Ramos (cell line): ENCODE measurements around the gene FAM8A1.

Experiments used
- in situ Hi-C: fragments of 300-500 bp; cut with MboI; formaldehyde crosslinking; loops from one replicate; pipeline ENCODE4 v1.14.3; 2022; ENCODE audit warnings: low sequenced_read_pairs; ENCODE audit not compliant: unreplicated experiment

FAM8A1 gene

DNA sequence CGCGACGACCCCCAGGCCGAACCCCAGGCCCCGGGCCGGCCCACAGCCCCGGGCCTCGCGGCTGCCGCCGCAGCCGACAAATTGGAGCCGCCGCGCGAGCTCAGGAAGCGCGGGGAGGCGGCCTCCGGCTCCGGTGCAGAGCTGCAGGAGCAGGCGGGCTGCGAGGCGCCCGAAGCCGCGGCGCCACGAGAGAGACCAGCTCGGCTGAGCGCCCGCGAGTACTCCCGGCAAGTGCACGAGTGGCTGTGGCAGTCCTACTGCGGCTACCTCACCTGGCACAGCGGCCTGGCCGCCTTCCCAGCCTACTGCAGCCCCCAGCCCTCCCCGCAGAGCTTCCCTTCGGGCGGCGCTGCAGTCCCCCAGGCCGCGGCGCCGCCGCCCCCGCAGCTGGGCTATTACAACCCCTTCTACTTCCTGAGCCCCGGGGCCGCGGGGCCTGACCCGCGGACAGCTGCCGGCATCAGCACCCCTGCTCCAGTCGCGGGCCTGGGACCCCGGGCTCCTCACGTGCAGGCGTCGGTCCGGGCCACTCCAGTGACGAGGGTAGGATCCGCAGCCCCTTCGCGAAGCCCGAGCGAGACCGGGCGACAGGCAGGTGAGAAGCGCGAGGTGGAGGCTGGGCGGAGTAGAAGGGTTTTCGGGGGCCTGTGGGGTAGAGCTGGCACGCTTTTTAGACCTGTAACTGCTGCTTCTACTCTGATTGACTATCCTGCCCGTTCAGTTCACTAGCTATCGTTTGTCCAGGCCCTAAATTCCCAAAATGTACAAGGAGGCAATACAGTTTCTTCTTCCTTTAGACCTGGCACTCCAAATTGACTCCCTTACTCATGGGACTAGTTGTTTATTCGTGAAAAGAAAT, 654 bp downstream of the FAM8A1 start:
- in situ Hi-C loops: loop anchor here (25.0 kb wide), 1 partner anchor 637 kb away; no protein-coding TSS in a partner anchor

DNA sequence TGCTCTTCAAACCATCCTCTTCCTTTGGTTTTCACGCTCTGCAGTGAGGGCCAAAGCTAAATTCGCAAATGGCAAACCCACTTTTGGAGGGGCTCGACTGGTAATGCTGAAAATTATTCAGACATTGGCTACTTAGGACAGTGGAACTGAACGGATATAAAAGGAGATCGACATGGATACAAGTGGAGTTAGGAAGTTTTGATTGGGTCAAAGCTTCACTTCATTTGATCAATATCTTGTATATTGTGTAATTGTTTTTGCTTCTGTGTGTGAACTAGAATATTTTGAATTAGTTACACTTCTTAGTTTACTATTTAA, 1.2 kb downstream of the FAM8A1 start:
- in situ Hi-C loops: loop anchor here (25.0 kb wide), 1 partner anchor 636 kb away; no protein-coding TSS in a partner anchor

DNA sequence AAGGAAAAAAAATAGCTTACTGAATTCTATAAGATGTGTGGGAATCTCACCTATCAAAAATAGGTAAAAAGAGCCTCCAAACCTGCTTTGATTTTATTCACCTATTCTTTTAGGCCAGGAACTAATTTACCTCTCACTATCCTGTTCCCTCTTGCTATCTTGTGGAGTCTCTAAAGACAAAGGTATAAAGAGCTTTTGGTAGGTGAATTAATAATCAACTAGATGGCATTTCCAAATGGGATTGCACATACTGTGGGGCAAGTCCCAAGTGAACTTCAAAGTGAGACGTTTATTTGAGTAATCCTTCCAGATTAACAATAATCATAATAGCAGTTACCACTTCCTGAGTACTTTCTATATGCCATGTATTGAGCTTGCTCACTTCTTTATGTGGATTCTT, 2.8 kb downstream of the FAM8A1 start:
- in situ Hi-C loops: loop anchor here (25.0 kb wide), 1 partner anchor 634 kb away; no protein-coding TSS in a partner anchor

DNA sequence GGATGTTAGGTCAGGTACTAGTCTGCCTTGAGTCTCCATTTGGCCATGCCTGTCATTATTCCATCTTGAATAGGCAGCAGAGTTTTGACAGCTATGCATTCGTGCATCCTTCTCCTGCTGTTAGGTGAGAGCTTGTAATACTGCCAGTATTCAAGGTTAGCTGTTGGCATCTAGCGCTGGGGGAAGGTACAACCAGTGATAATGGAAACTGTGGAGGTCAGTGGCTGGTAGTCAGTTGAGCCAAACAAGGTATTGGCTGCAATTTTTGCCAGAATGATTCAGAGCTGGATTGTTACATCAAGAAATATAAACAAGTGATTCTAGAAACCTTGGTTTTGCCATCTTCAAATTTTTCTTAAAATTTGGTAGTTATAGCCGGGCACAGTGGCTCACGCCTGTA, 6.5 kb downstream of the FAM8A1 start:
- in situ Hi-C loops: loop anchor here (25.0 kb wide), 1 partner anchor 631 kb away; no protein-coding TSS in a partner anchor

DNA sequence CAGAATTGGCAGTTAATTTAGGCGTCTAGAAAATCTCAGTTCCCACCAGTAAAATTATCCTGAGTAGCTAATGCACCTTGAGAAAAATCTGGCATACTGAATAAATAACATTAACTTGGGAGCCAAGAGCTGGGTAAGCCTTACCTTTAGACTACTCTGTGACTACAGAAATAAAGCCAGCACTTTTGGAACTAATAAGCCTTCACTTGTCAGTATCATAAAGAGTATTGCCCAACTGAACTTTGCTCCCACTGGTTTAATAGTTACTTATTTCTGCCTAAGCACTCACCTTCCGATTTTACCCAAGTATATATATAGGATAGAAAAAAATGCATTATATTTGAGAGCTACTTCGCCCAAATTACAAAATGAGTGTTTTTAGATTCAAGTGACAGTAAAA, 10.7 kb downstream of the FAM8A1 start:
- in situ Hi-C loops: loop anchor here (25.0 kb wide), 1 partner anchor 626 kb away; no protein-coding TSS in a partner anchor

DNA sequence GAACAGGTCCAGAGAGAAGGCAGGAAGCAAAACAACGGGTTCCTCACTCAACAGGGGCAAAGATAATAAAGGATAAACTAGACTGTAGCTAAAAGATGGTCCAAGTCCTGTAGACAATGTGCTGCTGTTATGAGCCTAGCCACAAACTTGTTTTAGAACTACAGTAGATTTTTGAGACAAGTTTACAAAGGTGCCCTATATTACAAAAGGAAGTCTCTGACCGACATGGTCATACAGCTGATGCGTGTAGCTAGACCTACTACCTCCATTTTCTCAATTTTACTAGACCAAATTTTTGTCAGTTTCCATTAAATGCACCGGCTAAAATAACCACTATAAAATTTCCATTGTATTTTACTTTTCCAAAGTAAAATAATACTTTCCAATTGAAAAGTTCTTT, 11.9 kb downstream of the FAM8A1 start:
- in situ Hi-C loops: loop anchor here (25.0 kb wide), 1 partner anchor 625 kb away; no protein-coding TSS in a partner anchor

DNA sequence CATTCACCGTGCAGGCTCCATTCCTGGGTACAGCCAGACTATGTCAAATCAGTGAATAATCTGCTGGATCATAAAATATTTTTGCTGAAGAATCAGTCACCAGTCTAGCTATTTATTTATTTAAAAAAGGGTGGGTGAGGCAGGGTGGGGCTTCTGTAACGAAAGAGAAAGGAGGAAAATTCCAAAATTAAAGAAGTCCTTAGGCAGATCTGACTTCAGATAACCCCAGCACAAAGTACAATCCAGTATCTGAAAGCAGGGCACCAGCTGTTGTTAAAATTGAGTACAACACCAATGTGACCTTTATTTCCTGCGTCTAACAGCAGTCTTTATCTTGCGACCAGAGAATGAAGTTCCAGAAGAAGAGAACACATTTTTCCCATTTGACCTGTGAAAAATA, 15.7 kb downstream of the FAM8A1 start:
- in situ Hi-C loops: loop anchor here (25.0 kb wide), 1 partner anchor 622 kb away; no protein-coding TSS in a partner anchor

DNA sequence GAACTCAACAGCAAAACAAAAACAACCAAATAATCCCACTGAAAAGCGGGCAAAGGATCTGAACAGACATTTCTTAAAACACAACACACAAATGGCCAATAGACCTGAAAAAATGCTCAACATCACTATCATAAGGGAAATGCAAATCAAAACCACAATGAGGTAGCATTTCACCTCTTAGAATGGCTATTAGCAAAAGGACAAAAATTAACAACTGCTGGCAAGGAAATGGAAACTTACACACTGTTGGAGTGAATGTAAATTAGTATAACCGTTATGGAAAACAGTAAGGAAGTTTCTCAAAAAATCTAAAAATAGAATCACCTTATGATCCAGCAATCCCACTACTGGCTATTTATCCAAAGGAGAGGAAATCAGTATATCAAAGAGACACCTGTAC, 20.9 kb downstream of the FAM8A1 start:
- in situ Hi-C loops: loop anchor here (25.0 kb wide), 1 partner anchor 616 kb away; no protein-coding TSS in a partner anchor

DNA sequence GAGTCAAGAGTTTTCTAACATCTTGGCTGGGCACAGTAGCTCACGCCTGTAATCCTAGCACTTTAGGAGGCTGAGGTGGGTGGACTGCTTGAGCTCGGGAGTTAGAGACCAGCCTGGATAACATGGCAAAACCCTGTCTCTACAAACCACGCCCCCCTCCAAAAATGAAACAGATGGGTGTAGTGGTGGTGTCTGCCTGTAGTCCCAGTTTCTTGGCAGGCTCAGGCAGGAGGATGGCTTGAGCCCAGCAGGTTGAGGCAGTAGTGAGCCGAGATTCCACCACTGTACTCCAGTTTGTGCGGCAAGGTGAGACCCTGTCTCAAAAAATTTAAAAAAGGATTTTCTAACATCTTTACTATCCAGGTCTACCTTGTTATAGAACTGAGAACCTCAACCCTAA, 22.0 kb downstream of the FAM8A1 start:
- in situ Hi-C loops: loop anchor here (25.0 kb wide), 1 partner anchor 615 kb away; no protein-coding TSS in a partner anchor

DNA sequence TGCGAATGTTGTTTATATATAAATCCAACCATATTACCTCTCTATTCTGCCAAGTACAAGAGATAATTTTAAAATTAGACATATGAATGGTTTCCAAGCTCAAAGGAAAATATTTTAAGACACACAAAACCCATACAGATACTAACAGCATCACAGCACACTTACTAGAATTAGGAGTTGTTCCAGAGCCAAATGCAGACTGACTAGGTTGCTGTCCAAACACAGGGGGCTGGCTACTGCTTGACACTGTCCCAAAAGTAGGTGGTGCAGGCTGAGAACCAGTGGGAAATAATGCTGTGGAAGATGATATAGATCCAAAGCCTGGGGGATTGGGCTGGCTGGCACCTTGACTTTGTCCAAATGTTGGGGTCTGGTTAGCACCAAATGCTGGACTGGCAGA, 24.3 kb downstream of the FAM8A1 start:
- in situ Hi-C loops: loop anchor here (25.0 kb wide), 1 partner anchor 613 kb away; no protein-coding TSS in a partner anchor

DNA sequence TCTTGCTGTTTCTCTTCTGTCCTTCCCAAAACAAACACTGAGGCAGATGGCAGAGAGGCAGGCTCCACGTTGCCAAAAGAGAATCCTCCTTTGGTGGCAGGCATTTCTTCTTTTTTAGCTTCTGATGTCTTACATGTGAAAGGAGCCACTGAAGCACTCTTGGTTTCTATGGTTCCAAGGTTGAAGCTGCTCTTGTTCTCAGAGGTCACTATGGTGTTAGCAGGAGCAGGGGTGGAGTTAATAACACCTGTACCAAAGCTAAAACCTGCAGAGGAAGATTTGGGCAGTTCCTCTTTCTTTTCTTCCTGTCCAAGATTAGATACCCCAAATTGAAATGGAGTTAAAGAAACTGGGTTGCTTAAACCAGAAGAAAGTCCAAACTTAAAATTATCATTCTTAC, 28.8 kb downstream of the FAM8A1 start:
- in situ Hi-C loops: no loop called here

DNA sequence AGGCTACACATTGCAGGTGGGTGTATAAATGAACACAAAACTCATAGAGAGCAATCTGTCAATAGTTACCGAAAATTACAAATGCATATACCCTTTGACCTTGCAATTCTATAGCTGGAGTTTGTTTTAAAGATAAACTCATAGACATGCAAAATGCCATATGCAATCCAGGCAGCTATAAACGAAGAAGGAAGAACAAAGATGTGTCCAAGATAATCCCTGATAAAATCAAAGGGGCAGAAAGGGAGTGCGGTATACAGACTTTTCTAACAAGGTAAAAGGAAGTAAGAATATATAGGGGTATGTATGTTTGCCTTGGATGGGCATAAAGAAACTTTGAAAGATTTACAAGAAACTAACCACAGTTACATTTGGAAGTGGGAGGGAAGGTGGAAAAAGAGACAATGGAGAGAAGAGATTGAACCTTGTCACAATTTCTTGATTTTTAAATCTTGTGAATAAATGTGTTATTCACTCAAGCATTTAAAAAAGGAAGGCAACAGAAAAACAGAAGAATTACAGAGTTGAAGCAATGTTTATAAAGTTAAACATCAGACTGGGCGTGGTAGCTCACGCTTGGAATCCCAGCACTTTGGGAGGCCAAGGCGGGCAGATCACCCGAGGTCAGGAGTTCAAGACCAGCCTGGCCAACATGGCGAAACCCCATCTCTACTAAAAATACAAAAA, 29.9 kb downstream of the FAM8A1 start:
- in situ Hi-C loops: no loop called here

DNA sequence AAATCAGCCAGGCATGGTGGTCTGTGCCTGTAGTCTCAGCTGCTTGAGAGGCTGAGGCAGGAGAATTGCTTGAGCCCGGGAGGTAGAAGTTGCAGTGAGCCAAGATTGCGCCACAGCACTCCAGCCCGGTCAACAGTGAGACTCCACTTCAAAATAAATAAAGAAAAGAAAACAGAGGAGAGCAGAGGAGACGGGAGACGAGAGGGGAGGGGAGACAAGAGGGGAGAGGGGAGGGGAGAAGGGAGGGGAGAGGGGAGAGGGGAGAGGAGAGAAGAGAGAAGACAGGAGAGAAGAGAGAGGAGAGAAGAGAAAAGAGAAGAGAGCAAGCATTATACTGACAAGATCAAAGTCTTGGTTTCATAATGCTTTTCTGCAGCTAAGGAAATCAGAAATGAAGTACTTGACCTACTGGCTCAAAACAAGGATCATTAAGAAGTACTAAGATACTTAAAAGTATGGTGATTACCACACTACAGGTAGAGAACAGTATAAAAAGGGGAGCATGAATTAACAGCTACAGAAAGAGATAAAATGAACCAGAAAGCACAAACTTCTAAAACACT, 30.5 kb downstream of the FAM8A1 start:
- in situ Hi-C loops: no loop called here

DNA sequence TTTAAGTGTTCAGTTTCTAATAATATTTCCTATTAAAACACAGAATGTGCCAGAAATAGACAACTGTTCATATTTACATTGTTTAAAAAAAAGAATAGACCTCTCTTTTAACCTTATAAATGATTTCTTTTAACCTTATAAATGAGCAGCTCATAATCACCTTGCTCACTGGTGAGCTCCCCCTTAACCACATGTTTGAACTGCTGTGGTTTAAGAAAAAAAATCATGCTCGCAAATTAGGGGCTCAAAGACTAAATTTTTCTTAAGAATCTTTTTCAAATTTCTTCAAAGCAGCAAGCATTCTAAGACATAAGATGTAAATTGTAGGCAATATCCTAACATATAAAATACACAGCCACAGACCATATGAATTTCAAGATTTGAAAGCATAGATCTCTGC, 32.8 kb downstream of the FAM8A1 start:
- in situ Hi-C loops: no loop called here

DNA sequence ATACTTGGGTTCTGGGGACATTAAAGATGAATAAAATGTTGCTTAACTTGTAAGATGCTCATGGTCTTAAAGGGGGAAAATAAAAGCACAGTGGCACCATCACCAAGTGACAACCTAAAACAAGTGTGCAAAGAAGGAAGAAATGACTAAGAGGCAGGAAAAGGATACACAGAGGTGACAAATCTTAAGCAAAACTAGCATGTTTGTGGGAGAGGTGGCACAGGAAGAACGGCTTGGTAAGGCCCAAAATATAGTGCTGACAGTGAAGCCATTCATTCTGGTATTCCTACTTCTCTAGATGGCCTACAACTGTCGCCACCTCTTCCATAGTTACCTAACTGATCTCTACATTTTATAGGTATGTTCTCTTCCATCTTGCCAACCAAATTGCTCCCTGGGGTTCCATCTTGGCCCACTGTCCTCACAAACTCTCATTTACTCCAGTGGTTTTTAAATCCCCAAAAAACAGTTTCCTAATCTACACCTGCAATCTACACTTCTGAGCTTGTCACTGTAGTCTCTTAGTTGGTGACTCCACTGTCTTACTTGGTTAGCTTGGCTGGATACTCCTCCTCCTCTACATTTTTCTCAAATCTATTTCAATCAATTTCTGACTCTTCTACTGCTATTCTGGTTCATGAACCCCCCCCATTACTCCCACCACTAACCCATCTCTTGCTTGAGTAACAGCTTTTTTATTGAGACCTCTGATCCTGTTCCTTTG, 33.5 kb downstream of the FAM8A1 start:
- in situ Hi-C loops: no loop called here

DNA sequence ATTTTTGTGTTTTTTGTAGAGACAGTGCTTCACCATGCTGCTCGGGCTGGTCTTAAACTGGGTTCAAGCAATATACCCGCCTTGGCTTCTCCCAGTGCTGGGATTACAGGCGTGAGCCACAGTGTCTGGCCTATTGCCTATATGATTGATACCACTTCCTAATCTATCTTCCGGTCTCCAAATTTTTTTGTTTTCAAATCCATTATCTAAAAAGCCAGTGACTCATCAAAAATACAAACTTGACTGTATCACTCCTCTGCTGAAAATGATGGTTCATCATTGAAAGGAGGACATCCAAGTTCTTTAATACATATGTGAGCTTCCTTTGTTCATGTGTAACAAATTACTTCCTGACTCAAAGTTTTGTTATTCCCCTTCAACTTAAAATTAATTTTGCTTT, 35.5 kb downstream of the FAM8A1 start:
- in situ Hi-C loops: no loop called here

DNA sequence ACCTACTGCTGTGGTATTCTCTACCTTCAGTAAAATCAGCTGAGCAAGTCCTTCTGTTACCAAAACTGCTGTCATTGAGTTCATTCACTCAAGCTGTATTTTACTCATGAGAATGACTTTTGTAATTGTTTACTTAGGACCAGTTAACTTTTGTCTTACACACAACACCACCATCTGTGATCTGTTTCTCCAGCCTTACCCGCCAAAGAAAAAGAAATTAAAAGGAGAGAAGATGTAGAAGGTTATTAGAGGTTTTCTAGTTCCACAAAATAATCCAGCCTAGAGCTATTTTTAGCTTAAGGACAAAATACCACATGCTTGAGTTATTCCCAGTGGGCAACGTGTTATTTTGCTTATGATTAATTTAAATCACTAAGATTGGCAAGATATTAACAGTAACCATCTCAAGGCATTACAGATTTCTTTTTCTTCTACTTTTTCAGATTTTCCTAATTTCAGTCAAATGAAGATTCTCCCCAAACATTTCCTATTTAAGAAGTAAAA, 38.2 kb downstream of the FAM8A1 start:
- in situ Hi-C loops: no loop called here

DNA sequence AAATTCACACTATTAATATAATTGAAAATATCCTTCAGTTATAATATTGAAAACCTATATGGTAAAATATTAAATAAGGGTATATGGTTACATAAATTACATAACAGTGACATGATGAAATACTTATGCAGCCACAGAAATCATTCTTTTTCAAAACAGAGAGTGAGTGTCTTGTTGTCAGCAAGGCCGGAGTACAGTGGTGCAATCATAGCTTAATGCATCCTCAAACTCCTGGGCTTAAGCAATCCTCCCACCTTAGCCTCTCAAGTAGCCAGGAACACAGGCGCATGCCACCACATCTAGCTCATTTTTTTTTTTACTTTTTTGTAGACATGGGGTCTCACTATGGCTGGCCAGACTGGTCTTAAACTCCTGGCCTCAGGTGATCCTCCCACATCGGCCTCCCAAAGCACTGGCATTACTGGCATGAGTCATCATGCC, 40.4 kb downstream of the FAM8A1 start:
- in situ Hi-C loops: no loop called here

DNA sequence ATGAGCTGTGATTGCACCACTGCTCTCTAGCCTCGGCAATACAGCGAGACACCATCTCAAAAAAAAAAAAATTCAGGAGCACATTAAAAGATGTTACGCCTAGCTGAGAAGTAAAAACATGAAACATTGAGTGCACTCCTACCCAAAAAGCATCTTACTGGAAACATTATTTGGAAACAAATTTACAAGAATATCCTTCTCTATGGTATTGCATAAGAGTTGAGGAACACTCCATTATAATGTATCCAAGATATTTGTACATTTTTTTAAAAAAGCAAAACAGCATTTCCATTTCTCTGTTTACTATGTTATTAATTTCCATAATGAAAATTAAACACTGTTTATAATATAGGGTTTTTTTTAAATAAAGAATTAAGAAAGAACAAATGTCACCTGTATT, 48.6 kb downstream of the FAM8A1 start:
- in situ Hi-C loops: no loop called here
